GM23248 (cell line): ENCODE measurements around the gene ACOT13.

Experiments used
- EZH2 ChIP-seq: fragments of 200-600 bp; sonication (generic); IDR thresholded peaks from 2 replicates; pipeline ENCODE4 v1.6.1; 2018; ENCODE audit warnings: antibody characterized with exemption, mild to moderate bottlenecking; ENCODE audit not compliant: insufficient read depth, poor library complexity, severe bottlenecking
- EZH2phosphoT487 ChIP-seq: fragments of 200-600 bp; sonication (generic); IDR thresholded peaks from 2 replicates; pipeline ENCODE4 v1.6.1; 2018; ENCODE audit warnings: antibody characterized with exemption, moderate library complexity, mild to moderate bottlenecking, low read depth; ENCODE audit not compliant: insufficient read depth

GRCh38 chr6:24723270-24723669, 56.4 kb downstream of the ACOT13 start:
- TF ChIP-seq EZH2phosphoT487 (no peak), EZH2 (no peak)
